NCI-H2081 (cell line): ENCODE data around the gene PLD5.

Experiments
- DNase-seq, 2 experiments: peaks; one replicate each; lab custom pipeline; 2025; lab: John Stamatoyannopoulos, UW

The PLD5 gene

DNA sequence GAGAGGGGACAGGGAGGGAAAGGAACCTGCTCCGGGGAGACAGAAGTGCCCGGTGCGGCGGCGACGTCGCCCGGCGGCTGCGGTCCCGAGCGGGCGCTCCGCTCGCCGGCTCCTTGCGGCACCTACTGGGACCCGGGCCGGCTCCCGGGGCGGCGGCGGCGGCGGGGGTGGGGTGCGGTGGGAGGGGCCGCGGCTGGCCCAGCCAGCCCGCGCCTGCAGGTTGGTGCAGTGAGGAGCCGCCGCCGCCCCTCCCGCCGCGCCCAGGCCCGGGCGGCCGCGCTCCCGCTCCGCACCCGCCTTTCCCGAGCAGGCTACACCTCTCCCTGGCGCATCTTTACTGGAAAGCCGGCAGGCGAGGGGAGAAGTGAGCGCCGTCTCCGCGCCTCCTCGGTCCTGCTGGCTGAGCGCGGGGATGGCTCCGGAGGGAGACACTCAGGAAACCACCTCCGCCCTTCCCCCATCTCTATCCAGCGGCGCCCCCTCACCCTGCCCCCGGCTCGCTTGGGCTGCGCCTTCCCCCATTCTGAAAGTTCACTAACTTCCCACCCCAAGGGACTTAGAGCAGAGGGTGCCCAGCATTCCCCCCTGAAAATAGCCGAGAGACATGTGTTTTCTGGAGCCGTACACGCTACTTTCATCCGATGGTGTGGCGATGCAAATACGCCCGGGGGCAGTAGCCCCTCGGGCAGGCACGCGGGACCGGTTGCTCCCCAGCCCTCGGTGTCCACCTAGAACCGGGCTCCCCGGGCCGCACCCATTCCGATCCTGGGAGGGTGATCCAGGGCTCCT, at the start of gene PLD5:
PLD5 (minus strand) TSS at position 127 of the 789 bp plus-strand sequence.
- peak; percentile 59 to 79 for DNase-seq

DNA sequence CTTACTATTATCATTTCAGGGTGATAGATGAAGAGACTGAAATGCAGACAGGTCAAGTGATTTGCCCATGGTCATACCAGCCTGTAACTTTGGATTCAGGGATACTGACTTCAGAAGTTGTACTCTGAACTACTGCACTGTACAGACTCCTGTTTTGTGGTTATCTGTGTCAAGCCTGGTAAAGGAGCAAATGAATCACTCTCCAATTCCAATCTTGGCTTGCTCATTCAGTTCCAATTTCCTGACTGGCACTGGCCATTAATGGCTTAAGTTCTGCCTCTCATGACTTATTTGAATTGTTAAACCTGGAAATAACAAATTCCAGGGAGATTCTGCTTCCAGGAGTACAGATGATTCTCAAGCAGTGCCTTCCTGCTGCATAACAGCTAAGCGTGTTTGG, 45.4 kb upstream of the PLD5 start:
- DNase-seq, result no peak

DNA sequence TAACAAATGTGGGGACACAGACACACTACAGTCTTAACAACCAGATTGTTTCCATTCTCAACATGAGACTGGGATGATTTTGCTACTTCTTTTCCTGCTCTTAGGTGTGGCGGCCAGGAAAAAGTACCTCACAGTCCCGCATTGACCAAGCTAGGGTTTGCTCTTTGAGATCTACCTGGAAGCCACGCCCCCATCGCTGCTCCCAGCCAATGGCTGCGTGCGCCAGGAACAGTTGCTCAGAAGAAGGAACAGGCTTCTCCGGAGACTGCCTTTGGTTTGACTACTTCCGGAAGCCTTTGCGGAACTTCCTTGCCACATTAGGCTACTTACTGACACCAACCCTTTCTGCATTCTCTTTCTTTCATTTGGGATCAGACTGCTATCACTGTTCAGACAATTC, 44.2 kb upstream of the PLD5 start:
- DNase-seq, result no peak

DNA sequence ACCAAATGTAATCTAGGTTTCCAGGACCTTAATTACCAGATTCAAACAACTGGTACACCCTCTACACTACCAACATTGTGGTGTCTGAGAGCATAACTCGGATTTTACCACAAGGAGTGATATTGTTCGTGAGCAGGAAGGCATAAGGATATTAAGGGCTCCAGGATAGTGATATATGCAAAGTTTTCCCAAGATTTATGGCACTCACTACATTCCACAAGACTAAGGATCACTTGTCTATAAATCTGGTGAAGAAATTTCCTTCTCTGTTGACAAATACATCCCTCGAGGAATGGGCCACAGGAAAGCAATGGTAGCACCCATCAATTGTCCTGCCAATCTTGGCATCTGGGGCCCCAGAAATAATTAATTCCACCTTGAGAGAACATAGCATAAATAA, 43.1 kb upstream of the PLD5 start:
- no peak for DNase-seq

DNA sequence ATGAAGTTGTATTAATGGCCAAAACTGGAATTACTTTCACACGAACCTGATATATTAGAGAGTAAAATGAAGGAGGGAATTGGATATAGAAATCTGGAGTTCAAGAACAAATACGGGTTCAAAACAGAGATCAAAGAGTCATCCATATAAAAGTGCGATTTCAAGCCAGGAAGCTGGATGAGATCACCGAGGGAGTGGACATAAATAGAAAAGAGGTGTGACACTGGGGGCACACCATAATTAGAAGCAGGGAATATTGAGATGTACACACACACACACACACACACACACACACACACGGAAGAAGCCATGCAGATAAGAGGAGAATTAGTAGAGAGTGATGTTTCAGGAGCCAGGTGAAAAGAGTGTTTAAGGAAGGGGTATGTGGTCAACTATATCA, 32.3 kb upstream of the PLD5 start:
- no peak for DNase-seq

DNA sequence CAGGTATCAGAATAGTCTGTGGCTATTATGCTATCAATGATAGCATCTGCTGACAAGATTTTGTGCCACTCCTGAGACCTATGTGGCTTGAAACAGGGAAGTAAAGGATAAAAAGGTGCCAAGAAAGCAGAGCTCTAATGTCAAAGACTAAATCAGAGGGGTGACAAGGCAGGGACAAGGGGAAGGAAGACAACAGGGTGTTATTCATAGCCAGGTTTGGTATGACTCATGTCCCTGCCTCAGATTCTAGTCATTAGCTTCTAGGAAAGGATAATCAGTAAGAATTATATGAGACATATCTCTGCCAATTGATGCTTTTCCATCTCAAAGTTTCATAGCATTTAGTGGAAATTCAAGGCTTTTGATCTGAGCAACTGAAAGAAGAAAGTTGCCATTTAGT, 31.8 kb upstream of the PLD5 start:
- no peak for DNase-seq

DNA sequence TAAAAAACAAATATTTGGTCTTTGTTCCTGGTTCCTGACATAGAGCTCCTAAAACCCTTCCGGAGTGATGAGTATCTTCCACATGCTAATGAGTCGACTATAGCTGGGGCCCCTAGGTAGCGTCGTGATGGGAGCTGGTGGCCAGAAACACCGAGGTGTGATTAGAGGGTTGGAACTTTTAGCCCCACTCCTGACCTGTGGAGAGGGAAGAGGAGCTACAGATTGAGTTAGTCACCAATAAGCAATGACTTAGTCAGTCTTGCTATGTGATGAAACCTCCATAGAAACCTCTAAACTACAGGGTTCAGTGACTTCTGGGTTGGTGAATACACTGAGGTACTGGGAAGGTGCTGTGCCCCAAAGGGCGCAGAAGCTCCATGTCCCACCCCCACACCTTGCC, 30.1 kb upstream of the PLD5 start:
- no peak for DNase-seq

DNA sequence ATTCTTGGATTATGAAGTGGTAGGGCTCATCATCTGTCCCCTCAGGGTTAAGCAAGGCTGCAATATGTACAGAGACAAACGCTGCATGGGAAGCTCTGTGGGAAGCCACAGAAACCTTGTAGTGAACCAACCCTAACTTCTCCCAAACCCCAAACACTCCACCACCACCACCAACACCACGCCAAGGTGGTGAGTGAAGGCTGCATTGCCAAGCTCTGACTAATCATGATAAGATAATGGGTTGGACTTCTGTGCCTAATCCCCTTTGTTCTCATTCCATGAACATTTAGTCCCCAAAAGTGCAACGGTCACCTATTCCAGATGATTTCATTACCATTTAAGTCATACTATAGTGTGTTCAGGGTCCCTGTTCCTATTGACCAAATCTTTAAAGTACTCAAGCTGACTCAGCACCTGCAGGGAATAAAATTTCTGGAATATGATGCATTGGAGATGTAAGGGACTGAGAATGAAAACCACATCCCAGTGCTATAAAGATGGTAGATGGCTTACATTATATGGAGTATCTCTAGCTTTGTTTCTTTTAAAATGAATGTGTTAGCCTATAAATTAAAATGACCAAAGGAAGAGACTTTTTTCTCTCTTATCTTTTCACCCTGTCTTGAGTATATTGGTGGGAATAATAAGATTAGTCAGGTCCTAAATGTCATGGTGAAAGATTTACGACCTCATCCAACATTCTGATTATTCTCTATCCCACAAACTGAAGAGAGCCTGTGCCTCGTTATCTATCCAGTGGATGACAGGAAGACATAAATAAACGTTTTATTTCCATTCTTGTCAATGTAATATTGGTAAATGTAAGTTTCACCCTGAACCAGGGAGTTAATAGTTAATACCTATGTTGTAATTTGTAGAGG, 22.6 kb upstream of the PLD5 start:
- DNase-seq, result no peak

DNA sequence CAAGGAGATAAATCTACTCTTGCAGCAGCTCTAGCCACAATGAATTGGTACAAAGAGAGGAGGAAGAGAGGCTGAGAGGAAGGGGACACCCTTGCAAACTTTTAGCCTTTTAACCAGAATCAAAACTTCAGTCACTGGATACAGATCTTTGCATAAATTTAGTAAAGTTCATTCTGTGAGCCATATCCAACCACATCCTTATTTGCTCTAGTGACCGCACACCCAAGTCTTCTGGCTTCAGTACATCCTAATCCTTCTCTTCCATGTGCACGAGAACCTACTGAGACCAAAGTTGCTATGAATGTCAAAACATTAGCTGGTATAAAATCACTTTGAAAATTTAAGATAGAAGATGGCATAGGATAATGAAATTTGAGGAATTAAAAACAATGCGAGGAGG, 21.9 kb upstream of the PLD5 start:
- DNase-seq, result no peak

DNA sequence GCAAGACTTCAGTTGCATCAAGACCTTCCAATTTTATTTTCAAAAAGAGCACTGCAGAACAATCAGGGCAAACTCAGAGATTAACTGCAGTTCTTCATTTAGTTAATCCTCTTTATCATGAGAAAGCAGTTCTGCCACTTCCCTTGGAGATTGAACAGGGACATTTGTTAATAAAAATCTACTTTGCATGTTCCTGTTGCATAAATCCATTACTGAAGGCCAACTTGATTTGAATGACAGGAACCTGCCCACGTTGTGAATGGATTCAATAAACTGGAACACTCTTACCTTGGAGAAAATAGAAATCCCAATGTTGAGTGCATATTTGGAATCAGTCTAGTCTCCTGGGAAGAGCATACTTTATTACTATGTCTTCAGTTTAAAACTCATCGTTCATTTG, 19.6 kb upstream of the PLD5 start:
- no peak for DNase-seq

DNA sequence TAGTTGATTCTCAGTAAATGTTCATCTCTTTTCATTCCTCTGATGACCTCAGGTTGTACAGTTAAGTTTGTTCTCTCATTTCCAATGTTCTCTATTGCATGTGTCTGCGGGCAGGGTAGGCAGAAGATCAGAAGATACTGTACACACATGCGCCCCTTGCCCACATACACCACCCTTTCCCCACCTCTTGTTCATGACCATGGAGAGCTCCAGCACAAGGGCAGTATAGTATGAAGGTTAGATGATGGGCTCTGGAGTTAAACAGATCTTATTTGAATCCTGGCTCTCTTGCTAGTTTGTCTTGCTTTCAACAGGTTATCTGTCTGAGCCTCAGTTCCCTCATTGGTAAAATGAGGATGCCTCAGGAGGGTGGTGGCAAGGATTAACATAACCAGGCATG, 17.8 kb upstream of the PLD5 start:
- DNase-seq, result no peak

DNA sequence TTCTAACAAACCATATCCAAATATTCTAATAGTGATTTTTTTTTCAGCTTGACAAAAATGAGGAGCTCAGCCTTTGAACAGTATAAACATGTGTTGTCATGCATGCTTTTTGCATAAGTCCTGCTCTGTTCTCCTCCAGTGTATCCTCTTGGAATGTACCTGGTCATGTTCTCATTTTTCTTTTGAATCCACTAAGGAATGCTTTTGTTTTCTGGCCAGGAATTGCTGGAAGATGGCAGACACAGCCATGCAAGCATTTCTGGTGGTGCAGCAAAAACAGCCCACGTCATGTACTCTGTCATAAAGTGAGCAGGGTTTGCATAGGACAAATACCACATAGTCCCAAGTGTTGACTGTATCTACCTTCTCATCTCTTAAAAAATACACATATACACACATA, 11.5 kb upstream of the PLD5 start:
- DNase-seq, result no peak

DNA sequence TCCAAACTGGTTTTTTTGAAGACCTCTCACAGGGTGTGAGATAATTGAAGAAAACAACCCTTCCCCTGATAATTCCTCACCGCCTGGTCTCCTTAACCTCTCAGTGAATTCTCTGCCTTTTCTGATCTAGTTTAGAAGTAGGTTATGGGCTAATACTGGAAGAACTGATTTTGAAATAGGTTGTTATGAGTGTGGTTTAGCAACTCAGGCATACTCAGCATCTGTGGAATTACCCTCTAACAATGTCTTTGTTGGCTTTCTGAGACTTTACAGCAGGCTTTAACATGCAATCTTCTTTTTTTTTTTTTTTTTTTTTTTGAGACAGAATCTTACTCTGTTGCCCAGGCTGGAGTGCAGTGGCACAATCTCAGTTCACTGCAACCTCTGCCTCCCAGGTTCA, 10.3 kb upstream of the PLD5 start:
- DNase-seq, result no peak

DNA sequence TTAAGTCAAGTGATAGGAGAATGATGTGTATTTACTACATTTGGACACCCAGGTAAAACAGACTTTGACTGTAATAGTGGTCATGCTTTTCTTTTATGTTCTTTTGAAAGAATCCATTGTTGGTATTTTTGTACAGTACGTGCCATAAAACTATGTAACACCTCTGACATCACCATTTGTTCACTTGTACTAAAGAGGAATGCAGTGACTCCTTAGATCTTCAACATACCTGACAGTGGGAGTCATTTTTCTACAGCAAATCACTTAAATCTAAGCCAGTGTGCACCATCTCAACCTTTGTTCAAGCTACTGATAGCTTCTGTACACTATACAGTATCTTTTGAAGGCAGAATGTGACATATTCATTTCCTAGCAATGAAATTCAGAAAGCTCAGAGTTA, 6.3 kb upstream of the PLD5 start:
- DNase-seq, result no peak

DNA sequence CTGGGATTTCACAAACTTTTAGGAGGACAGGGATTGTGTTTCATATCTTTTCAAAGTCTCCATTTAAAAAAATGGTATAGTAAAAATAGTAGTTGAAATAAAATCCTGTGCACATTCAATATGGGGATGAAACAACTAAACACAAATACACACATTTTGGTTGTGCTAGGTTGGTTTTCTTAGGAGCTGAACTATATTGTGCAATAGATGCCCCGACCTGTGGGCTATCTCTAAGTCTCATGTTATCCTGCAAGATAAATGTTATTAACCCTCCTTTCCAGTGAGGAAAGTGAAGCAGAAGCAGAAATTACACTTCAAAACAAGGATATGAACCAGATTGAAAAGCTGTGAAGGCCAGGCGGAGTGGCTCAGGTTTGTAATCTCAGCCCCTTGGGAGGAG, 1.3 kb upstream of the PLD5 start:
- DNase-seq, result no peak

DNA sequence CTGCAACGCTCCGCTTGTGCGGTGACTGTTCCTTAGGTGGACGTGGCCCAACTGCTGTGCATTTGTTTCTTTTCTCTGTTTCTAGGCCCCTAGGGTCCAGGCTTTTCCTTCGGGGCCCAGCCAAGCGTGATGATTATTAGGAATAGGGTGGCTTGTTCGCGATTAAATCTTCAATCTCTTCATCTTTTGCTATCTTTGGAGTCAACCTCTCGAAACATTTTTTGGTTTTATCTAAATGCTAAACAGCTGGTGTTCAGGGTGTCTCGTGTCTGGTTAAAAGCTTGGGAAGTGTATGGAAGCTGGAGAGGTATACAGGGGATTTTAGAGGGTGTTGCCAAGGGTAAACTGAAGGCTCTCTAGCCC, 844 bp upstream of the PLD5 start:
- DNase-seq, result no peak

DNA sequence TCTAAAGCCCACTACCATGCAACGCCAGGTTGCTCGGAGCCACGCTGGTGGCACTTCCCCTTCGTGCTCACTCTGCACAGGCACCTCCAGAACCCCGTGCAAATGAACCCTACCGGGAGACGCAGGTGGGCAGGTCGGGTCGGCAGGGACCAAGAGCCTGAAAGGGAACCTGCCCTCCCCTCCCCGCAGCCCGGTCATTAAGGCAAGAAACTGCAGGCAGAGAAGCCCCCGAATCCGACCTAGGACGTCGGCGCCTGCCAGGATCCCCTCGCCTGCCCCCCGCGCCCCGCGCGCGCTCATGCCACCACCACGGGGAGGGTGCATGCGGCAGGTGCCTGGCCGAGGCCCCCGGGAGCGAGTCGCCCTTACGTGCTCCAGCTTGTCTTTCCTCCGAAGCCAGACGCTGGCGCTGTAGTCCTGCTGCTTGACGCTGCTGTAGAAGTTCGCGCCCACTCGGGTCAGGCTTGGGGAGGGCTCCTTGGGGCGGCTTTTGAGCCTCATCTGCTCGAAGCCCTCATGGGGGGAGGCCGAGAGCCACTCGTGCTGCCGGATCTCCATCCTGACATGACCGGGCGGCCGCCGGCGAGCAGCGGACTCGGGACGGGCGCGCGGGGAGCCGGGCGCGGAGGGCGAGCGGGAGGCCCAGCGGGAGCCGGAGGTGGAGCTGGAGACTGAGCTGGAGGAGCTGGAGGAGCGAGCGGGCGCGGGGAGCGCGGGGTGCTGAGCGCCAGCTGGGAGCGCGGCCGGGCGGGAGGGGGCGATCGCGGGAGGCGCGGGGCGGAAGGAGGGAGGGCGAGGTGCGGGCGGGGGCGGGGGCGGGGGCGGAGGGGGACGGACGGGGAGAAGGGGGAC, 552 bp downstream of the PLD5 start:
- DNase-seq, result peak; percentile 80 to 84

DNA sequence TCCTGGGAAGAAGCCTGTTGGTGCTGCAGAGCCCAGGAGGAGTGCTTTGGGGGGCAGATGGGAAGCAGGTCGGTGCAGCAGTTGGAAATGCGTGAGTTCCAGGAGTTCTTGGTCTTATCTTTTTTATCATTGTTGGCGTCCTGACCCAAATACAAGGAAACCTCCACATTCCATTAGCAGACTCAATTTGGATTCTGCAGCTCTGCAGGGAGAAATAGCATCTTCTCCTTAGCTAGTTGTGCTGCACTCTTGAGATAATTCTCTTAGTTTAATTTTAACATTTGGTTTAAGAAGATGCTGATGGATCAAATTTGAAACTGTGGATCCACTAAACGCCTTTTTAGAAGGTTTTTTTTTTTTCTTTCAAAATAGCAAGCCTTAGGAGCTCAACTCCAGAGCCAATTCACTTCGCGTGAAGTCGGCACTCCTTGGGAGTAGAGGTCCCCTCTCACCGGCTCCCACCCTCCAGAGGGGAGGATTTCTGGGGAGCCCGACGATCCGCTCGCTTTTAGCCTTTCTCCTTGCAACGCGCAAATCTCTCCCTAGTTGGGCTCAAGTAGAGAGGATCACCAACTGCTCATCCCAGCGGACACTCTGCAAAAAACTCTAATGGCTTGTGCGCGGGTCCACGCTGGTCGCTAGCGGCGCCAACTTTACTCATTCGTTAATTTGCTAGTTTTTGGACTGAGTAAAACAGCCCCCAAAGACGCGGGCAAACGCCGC, 1.3 kb downstream of the PLD5 start:
- DNase-seq, result peak in 1 of 2 experiments; percentile 26

DNA sequence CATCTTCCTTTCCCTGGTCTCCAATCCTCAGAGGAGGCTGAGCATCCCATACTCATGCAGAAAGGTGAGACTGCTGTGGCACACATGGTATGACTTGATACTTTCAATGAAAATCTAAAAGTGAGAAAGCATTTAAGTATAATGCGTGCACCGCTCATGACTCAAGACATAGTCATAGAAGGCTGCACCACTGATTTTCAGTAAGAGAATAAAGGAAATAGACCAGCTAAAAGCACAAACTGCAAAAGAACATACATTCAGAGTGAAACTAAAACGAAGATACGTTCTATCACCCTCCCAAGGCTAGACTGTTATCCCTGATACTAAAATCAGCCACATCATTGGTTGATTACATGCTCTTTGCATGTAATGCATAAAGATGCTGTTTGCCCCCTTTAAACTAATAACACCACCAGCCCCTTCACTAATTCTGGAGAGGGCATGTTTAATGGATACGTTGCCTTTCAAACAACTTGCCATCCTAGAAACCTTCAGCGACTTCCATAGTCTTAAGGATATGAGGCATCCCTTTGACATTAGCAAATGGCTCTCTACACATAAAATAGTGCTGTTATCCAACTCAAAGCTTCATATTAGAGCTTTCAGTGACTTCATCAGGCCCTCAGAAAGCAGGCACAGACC, 2.1 kb downstream of the PLD5 start:
- DNase-seq, result no peak

DNA sequence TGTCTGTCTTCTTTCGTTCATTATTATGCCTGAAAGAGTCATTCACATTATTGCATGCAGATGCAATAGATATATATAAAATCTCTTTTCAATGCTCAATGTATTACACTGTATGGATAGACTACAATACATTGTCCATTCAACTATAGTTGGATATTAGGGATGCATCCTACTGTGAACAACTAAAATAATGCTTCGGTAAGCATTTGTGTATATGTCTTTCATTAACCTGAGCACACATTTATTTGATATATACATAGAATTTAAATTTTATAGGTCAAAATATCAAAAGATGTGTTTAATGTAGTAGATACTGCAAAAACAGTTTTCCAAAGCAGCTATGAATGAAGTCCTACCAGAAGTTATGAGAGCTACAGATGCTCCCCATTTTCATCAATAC, 8.9 kb downstream of the PLD5 start:
- DNase-seq, result no peak

DNA sequence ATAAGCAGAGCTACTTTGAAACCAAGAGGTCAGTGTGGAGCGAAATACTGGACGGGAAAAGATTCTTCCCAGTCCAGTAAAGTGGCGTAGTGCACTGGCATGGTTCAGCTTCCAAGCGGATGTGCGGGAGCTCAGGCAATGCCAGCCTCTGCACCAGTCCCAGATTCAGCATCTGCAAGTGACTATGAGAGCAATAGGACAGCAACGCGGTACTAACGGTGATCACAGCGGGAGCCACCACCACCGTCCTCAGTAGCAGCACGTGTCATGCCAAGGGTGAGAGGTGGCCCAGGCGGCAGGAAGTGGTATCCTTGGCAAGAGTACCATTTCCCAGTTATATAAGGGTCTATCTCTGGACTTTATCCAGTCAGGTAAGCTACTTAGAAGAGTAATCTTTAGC, 17.8 kb downstream of the PLD5 start:
- DNase-seq, result no peak
